ENCODE data around the gene ZNF341.

DNA sequence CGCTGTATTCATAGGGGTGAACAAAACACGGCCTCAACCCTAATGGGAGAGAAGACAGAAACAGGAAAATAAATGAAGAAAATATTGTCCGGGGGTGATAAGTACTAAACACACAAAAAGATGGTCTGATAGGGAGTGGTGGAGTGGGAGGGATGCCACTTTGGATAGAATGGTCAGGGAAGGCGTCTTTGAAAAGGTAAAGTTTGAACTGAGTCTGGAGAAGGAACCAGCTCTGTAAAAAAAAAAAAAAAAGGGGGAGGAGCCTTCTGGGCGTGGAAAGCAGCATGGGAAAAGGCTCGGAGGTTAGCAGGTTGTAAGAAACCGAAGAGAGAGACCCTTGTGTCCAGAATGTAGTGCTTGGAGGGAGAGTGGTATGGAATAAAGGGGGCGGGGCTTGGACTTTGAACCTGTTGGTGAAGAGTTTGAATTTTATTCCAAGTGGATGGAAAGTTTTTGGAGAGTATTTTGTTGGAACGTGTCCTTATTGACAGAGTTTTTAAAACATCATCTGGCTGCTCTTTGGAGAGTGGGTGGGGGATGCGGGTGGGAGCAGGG is 81.2 kb downstream of the ZNF341 start:
- TF ChIP-seq POLR2A (IDR thresholded peaks at IDR 0.05), result no peak
- TF ChIP-seq, protein P1, sequence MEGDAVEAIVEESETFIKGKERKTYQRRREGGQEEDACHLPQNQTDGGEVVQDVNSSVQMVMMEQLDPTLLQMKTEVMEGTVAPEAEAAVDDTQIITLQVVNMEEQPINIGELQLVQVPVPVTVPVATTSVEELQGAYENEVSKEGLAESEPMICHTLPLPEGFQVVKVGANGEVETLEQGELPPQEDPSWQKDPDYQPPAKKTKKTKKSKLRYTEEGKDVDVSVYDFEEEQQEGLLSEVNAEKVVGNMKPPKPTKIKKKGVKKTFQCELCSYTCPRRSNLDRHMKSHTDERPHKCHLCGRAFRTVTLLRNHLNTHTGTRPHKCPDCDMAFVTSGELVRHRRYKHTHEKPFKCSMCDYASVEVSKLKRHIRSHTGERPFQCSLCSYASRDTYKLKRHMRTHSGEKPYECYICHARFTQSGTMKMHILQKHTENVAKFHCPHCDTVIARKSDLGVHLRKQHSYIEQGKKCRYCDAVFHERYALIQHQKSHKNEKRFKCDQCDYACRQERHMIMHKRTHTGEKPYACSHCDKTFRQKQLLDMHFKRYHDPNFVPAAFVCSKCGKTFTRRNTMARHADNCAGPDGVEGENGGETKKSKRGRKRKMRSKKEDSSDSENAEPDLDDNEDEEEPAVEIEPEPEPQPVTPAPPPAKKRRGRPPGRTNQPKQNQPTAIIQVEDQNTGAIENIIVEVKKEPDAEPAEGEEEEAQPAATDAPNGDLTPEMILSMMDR (IDR thresholded peaks at IDR 0.05), result no peak
